Ishikawa (cell line): ENCODE measurements around the gene MEGF9.

Experiments
- CEBPB ChIP-seq: IDR thresholded peaks from 2 replicates; pipeline ENCODE4 v1.6.1; 2012
- CREB1 ChIP-seq: IDR thresholded peaks from 2 replicates; pipeline ENCODE4 v1.6.1; 2012; ENCODE audit warnings: low read depth
- EGR1 ChIP-seq: IDR thresholded peaks from 2 replicates; pipeline ENCODE4 v1.6.1; 2012
- EP300 ChIP-seq: IDR thresholded peaks from 2 replicates; pipeline ENCODE4 v1.6.1; 2012; ENCODE audit warnings: borderline replicate concordance
- FOXM1 ChIP-seq: IDR thresholded peaks from 2 replicates; pipeline ENCODE4 v1.6.1; 2012; ENCODE audit warnings: low read depth, borderline replicate concordance
- NFIC ChIP-seq: IDR thresholded peaks from 2 replicates; pipeline ENCODE4 v1.6.1; 2012
- RAD21 ChIP-seq: IDR thresholded peaks from 2 replicates; pipeline ENCODE4 v1.6.1; 2012; ENCODE audit warnings: low read depth
- TAF1 ChIP-seq: IDR thresholded peaks from 2 replicates; pipeline ENCODE4 v1.6.1; 2012; ENCODE audit warnings: low read depth, mild to moderate bottlenecking
- TCF12 ChIP-seq: IDR thresholded peaks from 2 replicates; pipeline ENCODE4 v1.6.1; 2012; ENCODE audit warnings: low read depth
- TEAD4 ChIP-seq: IDR thresholded peaks from 2 replicates; pipeline ENCODE4 v1.6.1; 2012
- YY1 ChIP-seq: IDR thresholded peaks from 2 replicates; pipeline ENCODE4 v1.6.1; 2012; ENCODE audit warnings: low read depth
- ZBTB7A ChIP-seq: IDR thresholded peaks from 2 replicates; pipeline ENCODE4 v1.6.1; 2012; ENCODE audit warnings: low read depth
- TF ChIP-seq, protein P1 (sequence below): IDR thresholded peaks from 2 replicates; pipeline ENCODE4 v1.6.1; 2012; ENCODE audit warnings: low read depth, mild to moderate bottlenecking
- TF ChIP-seq, protein P2 (sequence below): IDR thresholded peaks from 2 replicates; pipeline ENCODE4 v1.6.1; 2012
- TF ChIP-seq, protein P3 (sequence below): IDR thresholded peaks from 2 replicates; pipeline ENCODE4 v1.6.1; 2012

MEGF9 gene

DNA sequence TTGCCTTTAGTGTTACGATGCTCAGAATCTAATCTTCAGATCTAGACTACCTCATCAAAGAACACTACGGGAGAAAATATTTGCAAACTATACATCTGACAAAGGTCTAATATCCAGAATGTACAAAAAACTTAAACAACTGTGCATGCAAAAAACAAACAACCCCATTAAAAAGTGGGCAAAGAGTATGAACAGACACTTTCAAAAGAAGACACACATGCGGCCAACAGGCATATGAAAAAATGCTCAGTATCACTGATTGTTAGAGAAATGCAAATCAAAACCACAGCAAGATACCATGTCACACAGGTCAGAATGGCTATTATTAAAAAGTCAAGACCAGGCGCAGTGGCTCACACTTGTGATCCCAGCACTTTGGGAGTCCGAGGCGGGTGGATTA is 31.0 kb upstream of the MEGF9 start:
- TF ChIP-seq, protein P1, sequence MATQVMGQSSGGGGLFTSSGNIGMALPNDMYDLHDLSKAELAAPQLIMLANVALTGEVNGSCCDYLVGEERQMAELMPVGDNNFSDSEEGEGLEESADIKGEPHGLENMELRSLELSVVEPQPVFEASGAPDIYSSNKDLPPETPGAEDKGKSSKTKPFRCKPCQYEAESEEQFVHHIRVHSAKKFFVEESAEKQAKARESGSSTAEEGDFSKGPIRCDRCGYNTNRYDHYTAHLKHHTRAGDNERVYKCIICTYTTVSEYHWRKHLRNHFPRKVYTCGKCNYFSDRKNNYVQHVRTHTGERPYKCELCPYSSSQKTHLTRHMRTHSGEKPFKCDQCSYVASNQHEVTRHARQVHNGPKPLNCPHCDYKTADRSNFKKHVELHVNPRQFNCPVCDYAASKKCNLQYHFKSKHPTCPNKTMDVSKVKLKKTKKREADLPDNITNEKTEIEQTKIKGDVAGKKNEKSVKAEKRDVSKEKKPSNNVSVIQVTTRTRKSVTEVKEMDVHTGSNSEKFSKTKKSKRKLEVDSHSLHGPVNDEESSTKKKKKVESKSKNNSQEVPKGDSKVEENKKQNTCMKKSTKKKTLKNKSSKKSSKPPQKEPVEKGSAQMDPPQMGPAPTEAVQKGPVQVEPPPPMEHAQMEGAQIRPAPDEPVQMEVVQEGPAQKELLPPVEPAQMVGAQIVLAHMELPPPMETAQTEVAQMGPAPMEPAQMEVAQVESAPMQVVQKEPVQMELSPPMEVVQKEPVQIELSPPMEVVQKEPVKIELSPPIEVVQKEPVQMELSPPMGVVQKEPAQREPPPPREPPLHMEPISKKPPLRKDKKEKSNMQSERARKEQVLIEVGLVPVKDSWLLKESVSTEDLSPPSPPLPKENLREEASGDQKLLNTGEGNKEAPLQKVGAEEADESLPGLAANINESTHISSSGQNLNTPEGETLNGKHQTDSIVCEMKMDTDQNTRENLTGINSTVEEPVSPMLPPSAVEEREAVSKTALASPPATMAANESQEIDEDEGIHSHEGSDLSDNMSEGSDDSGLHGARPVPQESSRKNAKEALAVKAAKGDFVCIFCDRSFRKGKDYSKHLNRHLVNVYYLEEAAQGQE: no peak
- TF ChIP-seq NFIC (no peak), FOXM1 (no peak), EGR1 (no peak), CEBPB (no peak), TCF12 (no peak), ZBTB7A (no peak), EP300 (no peak), TAF1 (no peak), RAD21 (no peak), CREB1 (no peak), TEAD4 (no peak)
- TF ChIP-seq, protein P2, sequence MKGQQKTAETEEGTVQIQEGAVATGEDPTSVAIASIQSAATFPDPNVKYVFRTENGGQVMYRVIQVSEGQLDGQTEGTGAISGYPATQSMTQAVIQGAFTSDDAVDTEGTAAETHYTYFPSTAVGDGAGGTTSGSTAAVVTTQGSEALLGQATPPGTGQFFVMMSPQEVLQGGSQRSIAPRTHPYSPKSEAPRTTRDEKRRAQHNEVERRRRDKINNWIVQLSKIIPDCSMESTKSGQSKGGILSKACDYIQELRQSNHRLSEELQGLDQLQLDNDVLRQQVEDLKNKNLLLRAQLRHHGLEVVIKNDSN: no peak
- TF ChIP-seq, protein P3, sequence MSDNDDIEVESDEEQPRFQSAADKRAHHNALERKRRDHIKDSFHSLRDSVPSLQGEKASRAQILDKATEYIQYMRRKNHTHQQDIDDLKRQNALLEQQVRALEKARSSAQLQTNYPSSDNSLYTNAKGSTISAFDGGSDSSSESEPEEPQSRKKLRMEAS: no peak

DNA sequence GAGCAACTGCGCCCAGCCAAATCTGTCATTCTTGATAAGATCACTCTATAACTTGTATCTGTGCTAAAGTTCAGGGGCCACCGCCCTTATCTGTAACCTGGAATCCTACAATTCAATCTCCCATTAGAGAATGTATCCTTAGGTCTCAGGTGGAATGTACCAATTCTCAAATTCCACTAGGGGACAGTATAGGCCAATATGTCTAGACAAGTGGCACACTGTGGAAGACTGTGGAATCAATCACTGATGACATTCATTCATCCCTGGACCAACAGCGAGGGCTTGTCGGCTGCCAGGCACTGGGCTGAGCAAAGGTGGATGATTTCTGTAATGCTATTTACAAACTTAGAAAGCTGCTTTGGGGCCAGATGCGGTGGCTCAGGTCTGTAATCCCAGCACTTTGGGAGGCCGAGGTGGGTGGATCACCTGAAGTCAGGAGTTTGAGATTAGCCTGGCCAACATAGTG is 28.7 kb upstream of the MEGF9 start:
- TF ChIP-seq, protein P2: no peak
- peak; percentile 88 for TF ChIP-seq RAD21
- peak; percentile 66 for TF ChIP-seq TEAD4

DNA sequence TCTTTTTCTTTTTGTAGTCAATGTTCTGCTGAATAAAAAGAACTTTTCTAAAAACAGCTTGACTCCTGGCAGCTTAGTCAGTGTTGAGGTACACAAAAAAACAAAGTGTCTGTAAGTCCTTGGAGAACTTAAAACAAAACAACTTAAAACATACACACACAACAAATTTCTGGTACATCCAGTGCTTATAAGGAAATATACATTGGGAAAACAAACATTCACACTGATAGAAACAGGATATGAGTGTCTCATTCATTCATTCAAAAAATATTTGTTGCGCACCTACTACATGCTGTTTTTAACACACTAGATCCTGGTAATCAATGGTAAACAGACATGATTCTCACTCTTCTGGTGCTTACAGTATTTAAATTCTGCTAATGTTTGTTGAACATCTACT is 27.4 kb upstream of the MEGF9 start:
- TF ChIP-seq EP300 (no peak), NFIC (no peak), TEAD4 (no peak)
- TF ChIP-seq, protein P2: no peak

DNA sequence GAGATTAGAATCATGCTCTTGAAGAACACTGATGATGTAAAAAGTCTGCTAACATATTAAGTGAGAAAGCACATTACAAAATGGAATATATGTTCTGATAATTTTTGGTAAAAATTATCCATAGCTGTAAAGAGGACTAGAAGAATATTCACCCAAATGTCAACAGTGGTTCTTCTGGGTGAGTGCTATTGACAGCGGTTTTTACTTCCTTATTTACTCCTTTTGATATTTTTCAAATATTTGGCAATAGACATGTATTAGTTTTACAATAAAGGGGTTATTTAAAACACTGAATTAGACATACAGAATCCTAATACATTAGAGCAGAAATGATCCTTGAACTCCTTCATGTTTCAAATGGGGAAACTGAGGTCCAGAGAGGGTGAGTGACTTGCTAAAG is 26.9 kb upstream of the MEGF9 start:
- no peak for TF ChIP-seq FOXM1
- TF ChIP-seq, protein P1: no peak
- TF ChIP-seq EGR1: no peak
- TF ChIP-seq, protein P3: no peak
- TF ChIP-seq EP300: no peak
- TF ChIP-seq ZBTB7A: no peak
- no peak for TF ChIP-seq TAF1
- no peak for TF ChIP-seq RAD21
- TF ChIP-seq TEAD4: no peak
- no peak for TF ChIP-seq CREB1
- TF ChIP-seq NFIC: no peak
- TF ChIP-seq YY1: no peak
- TF ChIP-seq CEBPB: no peak
- TF ChIP-seq, protein P2: no peak
- no peak for TF ChIP-seq TCF12

DNA sequence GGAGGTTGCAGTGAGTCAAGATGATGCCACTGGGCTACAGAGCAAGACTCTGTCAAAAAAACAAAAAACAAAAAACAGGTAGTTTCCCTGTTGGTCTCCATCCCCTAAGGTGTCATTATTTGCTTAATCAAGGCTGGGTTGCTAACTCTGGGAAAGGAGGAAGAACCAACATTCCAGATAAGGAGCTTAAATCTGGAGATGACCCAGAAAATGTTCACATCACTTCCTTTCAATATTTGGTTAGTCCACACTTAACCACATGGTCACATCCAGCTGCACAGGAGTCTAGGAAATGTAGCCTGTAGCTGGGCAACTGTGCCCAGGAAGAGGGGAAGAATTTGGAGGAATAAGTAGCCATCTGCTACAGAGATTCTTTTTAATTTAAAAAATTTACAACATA is 25.9 kb upstream of the MEGF9 start:
- TF ChIP-seq ZBTB7A: no peak
- no peak for TF ChIP-seq EP300
- TF ChIP-seq, protein P1: no peak
- no peak for TF ChIP-seq YY1
- TF ChIP-seq TEAD4: no peak
- no peak for TF ChIP-seq CEBPB
- TF ChIP-seq TAF1: no peak
- no peak for TF ChIP-seq TCF12
- TF ChIP-seq, protein P3: no peak
- TF ChIP-seq CREB1: no peak
- TF ChIP-seq, protein P2: no peak
- TF ChIP-seq FOXM1: no peak
- no peak for TF ChIP-seq NFIC
- TF ChIP-seq RAD21: no peak
- no peak for TF ChIP-seq EGR1
